LoVo (cell line): ENCODE measurements around the gene TTC29.

ENCODE experiments used
- DNase-seq: peaks from one replicate; pipeline ENCODE4 v3.0.0-alpha.2; 2016; ENCODE audit warnings: low spot score

The TTC29 gene

GRCh38 chr4:146945556-146946374, at the start of gene TTC29:
Gene TTC29, minus strand, starts transcription at chr4:146945864. Its CDS starts 5,969 bp downstream, at chr4:146939895.
- peak; percentile 86 for DNase-seq

GRCh38 chr4:146981651-146982050, 36.0 kb upstream of the TTC29 start:
- DNase-seq = no peak

DNA sequence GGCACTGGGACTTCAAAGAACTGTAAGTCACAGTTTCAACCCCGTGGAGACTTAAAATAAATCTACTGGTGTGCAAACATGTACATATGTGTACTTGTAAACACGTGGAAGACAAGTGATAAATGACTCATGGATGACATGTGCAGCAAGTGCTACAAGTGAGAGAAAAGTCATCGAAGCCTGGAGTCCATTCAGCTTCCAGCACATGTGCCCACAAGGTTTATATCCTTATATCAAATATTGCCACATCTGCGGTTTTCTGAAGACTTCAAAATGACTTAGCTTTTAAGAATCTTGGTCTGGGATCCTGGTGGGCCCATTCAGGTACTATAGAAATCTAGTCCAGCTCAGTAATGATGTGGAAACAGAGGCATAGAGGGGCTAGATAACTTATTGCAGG, 33.0 kb upstream of the TTC29 start:
- no peak for DNase-seq

DNA sequence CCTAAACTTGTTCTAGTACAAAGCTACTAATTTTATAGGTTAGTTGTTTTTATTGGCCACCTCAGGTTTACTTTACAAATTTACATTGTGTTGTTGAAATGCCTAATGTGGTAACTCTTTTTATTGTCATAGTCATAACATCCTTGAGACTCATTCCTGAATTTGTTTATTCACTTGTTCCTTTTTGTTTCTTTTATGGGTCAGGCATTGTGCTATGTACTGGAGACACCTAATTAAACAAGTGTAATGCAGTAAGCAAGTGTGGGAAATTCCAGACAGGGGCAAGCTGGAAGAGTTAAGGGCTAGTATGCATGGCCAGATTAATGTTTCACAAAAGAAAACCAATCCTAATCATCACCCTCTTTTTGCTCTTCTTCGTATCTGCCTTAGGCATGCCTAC, 30.5 kb upstream of the TTC29 start:
- no peak for DNase-seq

DNA sequence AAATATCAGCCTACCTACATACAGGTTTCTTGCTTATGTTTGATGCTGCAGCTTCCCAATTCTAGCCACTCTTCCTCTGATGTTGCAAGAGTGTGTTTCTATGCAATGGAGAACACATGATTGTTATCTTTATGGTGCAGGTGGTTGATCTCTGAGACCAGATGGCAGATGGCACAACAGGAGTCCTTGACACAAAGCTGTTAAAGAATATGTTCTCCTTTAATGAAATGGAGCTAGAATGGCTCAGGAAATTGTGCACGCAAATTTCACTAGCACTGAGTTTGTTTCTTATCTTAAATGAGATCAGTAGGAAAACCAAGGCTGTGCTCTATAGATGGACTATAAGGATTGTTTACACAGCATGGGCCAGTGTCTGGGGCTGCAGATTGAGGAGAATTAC, 29.9 kb upstream of the TTC29 start:
- no peak for DNase-seq

DNA sequence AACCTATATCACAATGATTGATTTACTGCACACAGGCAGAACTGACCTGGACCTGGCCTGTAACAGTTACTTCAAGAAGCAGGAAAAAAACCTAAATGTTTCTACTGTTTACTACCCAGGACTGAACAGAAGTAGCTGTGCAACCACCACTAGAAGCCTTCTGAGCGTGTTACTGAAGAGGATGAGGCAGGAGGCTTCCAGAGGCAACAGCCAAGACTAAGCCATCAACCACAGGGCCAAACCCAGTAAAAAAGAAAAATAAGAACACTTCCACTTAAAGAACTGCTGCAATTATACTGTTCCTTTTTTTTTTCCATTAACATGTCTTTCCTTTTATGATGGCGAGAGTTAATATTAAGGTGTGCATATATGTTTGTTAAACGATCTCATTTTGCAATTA, 29.4 kb upstream of the TTC29 start:
- no peak for DNase-seq

DNA sequence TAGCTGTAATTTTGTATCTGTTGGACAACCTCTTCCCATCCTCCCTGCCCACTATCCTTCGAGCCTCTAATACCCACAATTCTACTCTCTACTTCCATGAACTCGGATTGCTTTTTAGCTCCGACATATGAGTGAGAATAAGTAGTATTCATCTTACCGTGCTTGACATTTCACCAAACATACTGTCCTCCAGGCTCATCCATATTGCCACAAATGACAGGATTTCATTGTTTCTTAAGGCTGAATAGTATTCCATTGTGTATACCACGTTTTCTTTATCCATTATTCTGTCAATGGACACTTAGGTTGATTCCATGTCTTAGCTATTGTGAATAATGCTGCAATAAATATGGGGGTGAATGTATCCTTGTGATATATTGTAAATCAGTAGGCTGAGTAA, 26.4 kb upstream of the TTC29 start:
- DNase-seq = no peak

DNA sequence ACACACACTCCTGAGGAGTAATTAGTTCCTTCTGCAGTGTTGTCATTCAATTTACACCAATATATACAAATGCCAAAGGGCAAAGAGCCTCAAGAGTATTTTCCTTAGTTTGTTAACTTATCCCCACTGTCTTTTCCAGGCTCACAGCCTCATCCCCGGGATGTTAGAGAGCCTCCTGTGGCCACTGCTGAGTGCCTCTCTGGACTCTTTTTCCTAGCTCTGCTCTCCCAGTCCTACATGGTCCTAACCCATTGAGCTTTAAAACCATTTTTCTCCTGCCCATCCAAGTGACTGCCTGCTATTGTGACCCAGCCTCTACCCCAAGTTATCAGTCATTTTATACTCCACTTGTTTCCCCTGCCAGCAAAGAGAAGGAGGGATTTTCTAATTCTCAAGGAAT, 23.5 kb upstream of the TTC29 start:
- no peak for DNase-seq

GRCh38 chr4:146960634-146961033, 15.0 kb upstream of the TTC29 start:
- DNase-seq = no peak

GRCh38 chr4:146959692-146960091, 14.0 kb upstream of the TTC29 start:
- DNase-seq = no peak

DNA sequence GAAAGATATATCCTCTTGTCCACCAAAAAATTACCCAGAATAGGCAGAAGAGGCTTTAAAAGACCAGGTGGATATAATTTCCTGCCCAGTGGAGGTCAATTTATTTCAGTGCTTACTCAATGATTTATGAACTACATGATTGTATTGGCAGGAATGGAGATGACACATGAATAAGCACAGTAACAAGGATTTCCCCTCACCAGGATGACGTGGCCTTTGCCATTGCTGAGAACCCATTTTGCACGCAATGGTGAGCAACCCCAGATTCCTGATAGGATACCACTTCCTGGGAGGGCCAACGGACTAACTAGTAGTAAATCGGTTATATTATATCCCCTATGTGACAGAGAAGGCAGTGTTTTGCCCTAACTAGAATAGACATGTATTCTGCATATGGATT, 11.6 kb upstream of the TTC29 start:
- no peak for DNase-seq

DNA sequence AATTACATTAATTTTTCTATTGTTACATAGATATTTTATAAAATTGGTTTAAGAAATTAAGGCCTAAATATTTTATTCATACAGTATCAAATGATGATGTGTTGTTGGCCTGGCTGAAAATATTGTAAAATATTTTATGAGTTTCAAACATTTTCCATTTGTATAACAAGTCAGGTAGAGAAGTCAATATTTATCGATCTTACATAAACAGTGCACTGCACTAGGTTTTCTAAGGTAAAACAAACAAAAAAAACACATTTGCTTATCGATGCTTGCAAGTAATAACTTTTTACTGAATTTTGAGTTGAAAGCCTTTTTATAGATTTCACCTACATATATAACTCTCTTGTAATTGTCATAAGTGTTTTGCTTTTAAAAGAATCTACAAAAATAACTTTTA, 7.2 kb upstream of the TTC29 start:
- DNase-seq = no peak

DNA sequence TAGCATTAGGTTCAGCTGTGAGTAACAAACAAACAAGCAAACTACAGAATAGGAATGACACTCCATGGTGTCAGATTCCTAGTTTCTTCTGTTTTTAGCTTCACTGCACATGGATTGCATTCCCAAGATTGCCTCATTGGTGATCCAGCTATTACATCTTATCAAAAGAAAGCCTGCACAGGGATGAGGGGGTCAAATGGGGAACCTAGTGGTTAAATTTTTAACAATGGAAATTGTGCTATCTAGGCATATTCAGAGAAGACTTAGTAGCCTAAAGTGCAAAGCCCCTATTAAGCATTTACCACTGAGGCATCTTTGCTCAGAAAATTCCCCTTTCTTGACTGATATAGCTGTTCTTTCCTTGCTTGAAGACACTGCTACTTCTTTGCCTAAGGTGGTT, 3.9 kb upstream of the TTC29 start:
- no peak for DNase-seq

- no peak for DNase-seq
These were observed 1.8 kb downstream of the TTC29 start for GRCh38 chr4:146943691-146944375.

DNA sequence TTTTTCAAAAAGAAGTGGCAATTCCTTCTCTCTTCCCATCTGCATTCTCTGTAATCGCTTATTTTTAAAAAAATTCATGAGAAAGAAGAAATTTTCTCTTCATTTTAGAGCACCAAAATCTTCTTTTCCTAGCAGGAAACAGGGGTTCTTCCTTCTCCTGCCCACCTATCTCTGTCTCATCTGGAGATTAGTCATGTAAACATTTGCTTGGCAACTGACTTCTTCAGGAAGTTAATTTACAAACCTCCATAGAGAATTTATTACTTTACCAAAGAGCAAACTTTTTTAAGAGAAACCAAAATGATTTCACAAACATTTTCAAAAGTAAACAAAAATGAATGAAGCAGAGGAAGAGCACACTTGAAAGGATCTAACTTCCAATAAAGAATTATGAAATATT, 13.5 kb downstream of the TTC29 start:
- no peak for DNase-seq

DNA sequence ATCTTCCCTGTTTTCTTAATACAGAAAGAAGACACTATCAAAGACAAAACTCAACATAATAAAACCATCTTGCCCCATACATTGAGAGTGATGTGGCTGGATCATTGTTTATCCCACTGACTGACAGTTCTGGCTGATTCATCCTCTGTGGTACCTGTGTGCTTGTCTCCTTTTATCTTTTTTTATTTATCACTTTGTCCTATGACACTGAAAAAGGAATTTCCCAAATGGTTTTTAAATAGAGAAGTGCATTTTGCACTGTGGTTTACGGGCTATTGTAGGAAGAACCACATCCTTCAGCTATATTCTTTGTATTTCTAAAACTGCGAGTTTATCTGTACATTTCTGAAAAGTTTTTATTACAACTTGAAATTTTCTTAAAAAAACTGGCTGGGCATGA, 15.0 kb downstream of the TTC29 start:
- no peak for DNase-seq

- no peak for DNase-seq
These were observed 18.0 kb downstream of the TTC29 start for GRCh38 chr4:146927695-146928094.

DNA sequence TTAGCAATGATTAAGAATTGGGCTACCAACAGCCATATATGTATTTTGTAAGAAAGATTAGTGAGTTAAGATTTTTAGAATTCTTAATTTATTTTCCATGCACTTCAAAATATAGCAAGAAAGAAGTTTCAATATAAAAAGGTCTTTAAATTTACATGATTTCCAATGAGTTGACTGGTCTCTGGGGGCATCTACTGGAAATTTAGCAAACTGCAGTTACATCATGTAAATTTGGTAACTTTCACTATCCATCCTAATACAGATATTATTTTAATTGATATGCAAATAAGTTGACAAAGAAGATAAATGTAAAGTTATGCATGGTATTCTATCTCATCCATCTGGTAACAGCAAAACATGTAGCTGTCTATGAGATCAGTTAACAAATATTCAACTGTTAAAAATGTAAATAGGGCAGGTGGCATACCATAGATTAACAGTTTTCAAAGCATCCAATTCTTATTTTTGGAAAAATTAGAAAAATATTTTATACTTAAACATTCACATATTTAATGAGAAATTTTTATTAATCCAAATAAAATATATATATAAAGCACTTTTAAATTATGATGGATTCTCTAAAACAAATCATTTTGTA, 29.1 kb downstream of the TTC29 start:
- peak; percentile 43 for DNase-seq

- no peak for DNase-seq
These were observed 30.5 kb downstream of the TTC29 start for GRCh38 chr4:146915132-146915531.

DNA sequence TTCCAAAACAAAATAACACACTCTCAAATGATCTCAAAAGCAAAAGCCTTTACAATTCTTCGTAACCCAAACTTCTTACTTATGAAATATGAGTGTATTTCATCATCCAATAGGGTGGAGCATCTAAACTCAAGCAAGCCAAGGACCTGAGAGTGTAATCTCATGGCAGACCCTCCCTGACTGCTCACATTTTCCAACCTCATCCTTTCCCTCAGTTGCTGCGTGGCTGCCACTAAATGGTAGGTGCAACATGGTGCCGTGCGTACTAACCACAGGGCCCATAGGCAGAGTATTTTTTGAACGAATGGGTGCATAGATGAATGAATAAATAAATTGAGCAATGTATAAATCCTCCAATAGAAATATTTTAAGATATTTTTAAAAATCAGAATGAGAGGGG, 45.4 kb downstream of the TTC29 start:
- DNase-seq = no peak

DNA sequence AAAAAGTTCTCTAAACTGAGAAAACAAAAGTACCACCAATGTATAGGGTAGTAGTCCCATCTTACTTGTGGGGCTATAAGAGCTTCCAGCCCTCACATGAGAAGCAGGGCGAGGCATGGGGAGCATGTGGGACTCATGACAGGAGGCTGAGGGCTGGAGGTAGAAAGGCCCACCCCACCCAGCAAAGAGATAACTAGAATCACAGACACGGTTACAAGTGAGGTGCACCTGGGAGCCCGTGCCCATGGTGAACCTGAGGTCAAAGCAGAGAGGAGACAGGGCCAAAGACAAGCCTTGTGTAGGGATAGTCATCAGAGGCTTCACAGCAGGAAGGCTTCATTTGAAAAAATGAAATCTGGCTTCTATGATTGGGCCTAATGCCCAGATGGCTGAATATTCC, 55.4 kb downstream of the TTC29 start:
- DNase-seq = no peak

- DNase-seq = no peak
These were observed 62.6 kb downstream of the TTC29 start for GRCh38 chr4:146883070-146883469.

- DNase-seq = no peak
These were observed 88.4 kb downstream of the TTC29 start for GRCh38 chr4:146857298-146857697.
